Measurements from ENCODE around the gene PITX3. TPM values are rescaled to one million over a fixed set of nuclear protein-coding genes. Genes with fewer than 3 reads are reported as not detected.
A peak's percentile ranks its signal among the peaks of the same experiment; 100 is the strongest.

PITX3 gene
- total RNA-seq, 4 donors from 2014 or later, result 0.30 TPM; not detected in 3

GRCh38 chr10:102242118-102242485 is 790 bp upstream of the PITX3 start:
- no peaks in the 10 kb centered on the region for H3K9me3 ChIP-seq
- no peak for TF ChIP-seq POLR2A (IDR thresholded peaks at IDR 0.05)
- H3K27me3 ChIP-seq, result peaks cover 7% of the 10 kb centered on the region
- H3K27ac ChIP-seq, result peak overlapping the region in 1 of 4 donors; percentile 9
- 9 to 22% methylated on average over 6 to 7 of the region's 7 CpGs for WGBS, 2 donors (ENCODE audit: low coverage in 1 of 2)
- peak overlapping the region; percentile 22 to 62 for H3K4me3 ChIP-seq
- no peak for ATAC-seq
- H3K4me1 ChIP-seq, result peaks cover 4 to 50% (median 20%) of the 10 kb centered on the region in 3 donors
- no peaks in the 10 kb centered on the region for H3K36me3 ChIP-seq

- Histone ChIP-seq H3K36me3 (no peaks in the 10 kb centered on the region), H3K27me3 (peaks cover 11% of the 10 kb centered on the region), H3K27ac (peak overlapping the region in 1 of 4 donors; percentile 9), H3K4me1 (peaks cover 0 to 40% (median 10%) of the 10 kb centered on the region in 3 donors), H3K4me3 (peak overlapping the region; percentile 22 to 62), H3K9me3 (no peaks in the 10 kb centered on the region)
- TF ChIP-seq POLR2AphosphoS5 (IDR thresholded peaks at IDR 0.05) (no peak), CTCF (IDR thresholded peaks at IDR 0.05) (no peak), EP300 (IDR thresholded peaks at IDR 0.05) (no peak), POLR2A (IDR thresholded peaks at IDR 0.05) (no peak)
- ATAC-seq, result peak; percentile 4
- 0 to 3% methylated on average over 5 of the region's 20 CpGs for WGBS, 2 donors (ENCODE audit: low coverage in 1 of 2)
Observed at GRCh38 chr10:102241032-102241443, 274 bp downstream of the PITX3 start.

GRCh38 chr10:102240467-102241031 is 763 bp downstream of the PITX3 start:
- no peak for TF ChIP-seq EP300 (IDR thresholded peaks at IDR 0.05)
- TF ChIP-seq CTCF (IDR thresholded peaks at IDR 0.05), result no peak
- TF ChIP-seq POLR2AphosphoS5 (IDR thresholded peaks at IDR 0.05), result no peak
- TF ChIP-seq POLR2A (IDR thresholded peaks at IDR 0.05), result no peak
- Histone ChIP-seq H3K4me3 (peak overlapping the region; percentile 22 to 62), H3K27ac (no peak overlapping the region), H3K36me3 (no peaks in the 10 kb centered on the region), H3K27me3 (peaks cover 16% of the 10 kb centered on the region), H3K9me3 (no peaks in the 10 kb centered on the region), H3K4me1 (peaks cover 0 to 39% (median 10%) of the 10 kb centered on the region in 3 donors)
- WGBS, 2 donors (ENCODE audit: low coverage in 1 of 2), result 0% methylated on average over 1 of the region's 39 CpGs; no CpG with 5 or more reads in 1 of the 2 donors
- no peak for ATAC-seq

GRCh38 chr10:102237711-102238252 is 3.5 kb downstream of the PITX3 start:
- H3K4me1 ChIP-seq, result peaks cover 0 to 28% (median 6%) of the 10 kb centered on the region in 3 donors
- 53 to 64% methylated on average over 4 of the region's 4 CpGs for WGBS, 2 donors (ENCODE audit: low coverage in 1 of 2)
- ATAC-seq, result no peak
- peaks cover 44% of the 10 kb centered on the region for H3K27me3 ChIP-seq
- H3K9me3 ChIP-seq, result no peaks in the 10 kb centered on the region
- H3K27ac ChIP-seq, result no peak overlapping the region
- H3K4me3 ChIP-seq, result no peak overlapping the region
- no peak for TF ChIP-seq POLR2A (IDR thresholded peaks at IDR 0.05)
- no peak for TF ChIP-seq EP300 (IDR thresholded peaks at IDR 0.05)
- no peak for TF ChIP-seq CTCF (IDR thresholded peaks at IDR 0.05)
- TF ChIP-seq POLR2AphosphoS5 (IDR thresholded peaks at IDR 0.05), result no peak
- H3K36me3 ChIP-seq, result no peaks in the 10 kb centered on the region

- no peak overlapping the region for H3K4me3 ChIP-seq
- 52 to 55% methylated on average over 8 of the region's 8 CpGs for WGBS, 2 donors (ENCODE audit: low coverage in 1 of 2)
- peaks cover 0 to 20% (median 8%) of the 10 kb centered on the region in 3 donors for H3K4me1 ChIP-seq
- no peak overlapping the region for H3K27ac ChIP-seq
- no peaks in the 10 kb centered on the region for H3K36me3 ChIP-seq
- ATAC-seq, result no peak
- TF ChIP-seq CTCF (IDR thresholded peaks at IDR 0.05), result no peak
- TF ChIP-seq EP300 (IDR thresholded peaks at IDR 0.05), result no peak
- no peak for TF ChIP-seq POLR2A (IDR thresholded peaks at IDR 0.05)
- TF ChIP-seq POLR2AphosphoS5 (IDR thresholded peaks at IDR 0.05), result no peak
- H3K27me3 ChIP-seq, result peaks cover 62% of the 10 kb centered on the region
- no peaks in the 10 kb centered on the region for H3K9me3 ChIP-seq
Observed at GRCh38 chr10:102236006-102236405, 5.3 kb downstream of the PITX3 start.

Measured in gastroesophageal sphincter (tissue), 4 donors.